Suppressor macrophage treated with lipopolysaccharide for 1 hour (primary cell): ENCODE data around the gene ENKD1.

Experiments used
- DNase-seq, 3 donors: peaks; one replicate each; pipeline ENCODE4 v3.0.0-alpha.2; 2020 to 2022

Gene ENKD1

GRCh38 chr16:67662653-67663010 lies 3.9 kb downstream of the ENKD1 start:
- DNase-seq: no peak

GRCh38 chr16:67661886-67662652 lies 4.5 kb downstream of the ENKD1 start:
- no peak for DNase-seq

- DNase-seq: peak in 2 of 3 donors; percentile 18 to 31
Observed at GRCh38 chr16:67661101-67661761, 5.3 kb downstream of the ENKD1 start.

GRCh38 chr16:67660564-67661028 lies 6.0 kb downstream of the ENKD1 start, which contains the start of gene PARD6A:
PARD6A (plus strand) TSS chr16:67660960; CDS start chr16:67661039, 79 bp downstream.
- DNase-seq: peak; percentile 96 to 98 (median 97)

GRCh38 chr16:67659675-67660563 lies 6.6 kb downstream of the ENKD1 start, which contains the start of gene ACD:
ACD (minus strand) TSS chr16:67660260; CDS start chr16:67660220, 40 bp downstream.
- DNase-seq: peak; percentile 97 to 100 (median 99)

- DNase-seq: no peak
Observed at GRCh38 chr16:67658849-67659674, 7.5 kb downstream of the ENKD1 start.

GRCh38 chr16:67657751-67658518 lies 8.6 kb downstream of the ENKD1 start:
- DNase-seq: no peak

- DNase-seq: no peak
Observed at GRCh38 chr16:67657017-67657608, 9.4 kb downstream of the ENKD1 start.

- DNase-seq: no peak
Observed at GRCh38 chr16:67656344-67657016, 10.1 kb downstream of the ENKD1 start.

GRCh38 chr16:67655363-67655762 lies 11.2 kb downstream of the ENKD1 start:
- no peak for DNase-seq

GRCh38 chr16:67654403-67654911 lies 12.1 kb downstream of the ENKD1 start:
- no peak for DNase-seq

GRCh38 chr16:67653789-67654402 lies 12.7 kb downstream of the ENKD1 start:
- no peak for DNase-seq

- no peak for DNase-seq
Observed at GRCh38 chr16:67653128-67653788, 13.3 kb downstream of the ENKD1 start.

- no peak for DNase-seq
Observed at GRCh38 chr16:67652578-67653127, 13.9 kb downstream of the ENKD1 start.

- DNase-seq: no peak
Observed at GRCh38 chr16:67651847-67652246, 14.7 kb downstream of the ENKD1 start.

- DNase-seq: no peak
Observed at GRCh38 chr16:67651039-67651438, 15.5 kb downstream of the ENKD1 start.

GRCh38 chr16:67650023-67650422 lies 16.5 kb downstream of the ENKD1 start:
- no peak for DNase-seq

- DNase-seq: no peak
Observed at GRCh38 chr16:67649494-67649931, 17.0 kb downstream of the ENKD1 start.
